Panc1 (cell line): ENCODE results near the gene NEURL1B. TPM values are rescaled to one million over a fixed set of nuclear protein-coding genes. Genes with fewer than 3 reads are reported as not detected.
"Not testable (repeated sequence)": the region's sequence is repeated elsewhere in the genome, so short reads cannot be mapped to it uniquely, and the experiment has no call there.

Source experiments
- ATAC-seq: fragments of 200-7000 bp; cut with Tn5 transposase; 2 replicates; pipeline ENCODE4 v1.9.1; 2020; ENCODE audit warnings: mild to moderate bottlenecking, moderate library complexity
- BruUV-seq: library from RNA; stranded (reverse); fragments of 400-500 nt; replicated peaks from 2 replicates; lab custom pipeline; 2021; lab: Mats Ljungman, UMichigan
- CTCF ChIA-PET: fragments of 300-600 bp; sonication (Branson Sonifier 250); formaldehyde crosslinking; loops from one replicate; lab custom pipeline; 2022; ENCODE audit warnings: antibody characterized with exemption; lab: Charles Lee
- POLR2A ChIA-PET: fragments of 300-600 bp; sonication (Branson Sonifier 250); formaldehyde crosslinking; loops from one replicate; lab custom pipeline; 2022; ENCODE audit warnings: antibody characterized with exemption; lab: Charles Lee
- DNase-seq: peaks from one replicate; pipeline ENCODE4 v3.0.0-alpha.2; 2010; ENCODE audit warnings: low read depth, low spot score
- H3K27ac ChIP-seq: 2 replicates; pipeline ENCODE4 v1.5.1; 2011; ENCODE audit warnings: mild to moderate bottlenecking, low read length, inconsistent platforms
- H3K27me3 ChIP-seq: fragments of 200-500 bp; sonication (Bioruptor generic); 2 replicates; pipeline ENCODE4 v1.6.0; 2014; ENCODE audit warnings: low read length, inconsistent platforms; ENCODE audit not compliant: control insufficient read depth, insufficient read depth
- H3K36me3 ChIP-seq: fragments of 200-500 bp; sonication (Bioruptor generic); 2 replicates; pipeline ENCODE4 v1.5.1; 2014; ENCODE audit warnings: inconsistent platforms, mild to moderate bottlenecking, low read length, moderate library complexity; ENCODE audit not compliant: control insufficient read depth, insufficient read depth
- H3K4me1 ChIP-seq: 2 replicates; pipeline ENCODE4 v1.5.1; 2011; ENCODE audit warnings: inconsistent platforms, mild to moderate bottlenecking, low read length, moderate library complexity; ENCODE audit not compliant: control insufficient read depth, insufficient read depth
- H3K4me3 ChIP-seq, 2 experiments: 2 replicates each; pipeline ENCODE4 v1.5.1; 2011 to 2012; ENCODE audit warnings: low read depth in 2 of 2, low read length in 2 of 2, mild to moderate bottlenecking in 2 of 2, inconsistent platforms in 1 of 2, moderate library complexity in 1 of 2
- H3K9me3 ChIP-seq: fragments of 200-500 bp; sonication (Bioruptor generic); 2 replicates; pipeline ENCODE4 v1.5.1; 2014; ENCODE audit warnings: low read depth, mild to moderate bottlenecking, inconsistent platforms, low read length, moderate library complexity; ENCODE audit not compliant: control insufficient read depth, insufficient read depth
- CTCF ChIP-seq: fragments of 450-650 bp; IDR thresholded peaks from 2 replicates; pipeline ENCODE4 v1.5.1; 2017; ENCODE audit warnings: mild to moderate bottlenecking
- POLR2AphosphoS5 ChIP-seq: IDR thresholded peaks from 2 replicates; pipeline ENCODE4 v1.6.1; 2012; ENCODE audit warnings: mild to moderate bottlenecking, low read depth, low read length, moderate library complexity
- SIN3A ChIP-seq: IDR thresholded peaks from 2 replicates; pipeline ENCODE4 v1.6.1; 2012; ENCODE audit warnings: low read depth, mild to moderate bottlenecking, low read length, moderate library complexity, borderline replicate concordance; ENCODE audit not compliant: insufficient read depth
- TCF7L2 ChIP-seq: IDR thresholded peaks from 2 replicates; pipeline ENCODE4 v1.6.1; 2011; ENCODE audit warnings: mild to moderate bottlenecking, low read depth, low read length, inconsistent platforms
- in situ Hi-C: cut with HindIII; loops from 2 replicates; pipeline ENCODE4 v1.10.0; 2016; ENCODE audit warnings: low sequenced_read_pairs, low pct_unique_long_range_greater_than_20kb
- intact Hi-C: fragments of 100-400 bp; cut with micrococcal nuclease; formaldehyde crosslinking; loops from one replicate; pipeline ENCODE4 v1.10.0; 2022; ENCODE audit not compliant: unreplicated experiment
- total RNA-seq: library from RNA; stranded (reverse); gene quantifications from one replicate; pipeline ENCODE4 v1.2.1, GENCODE V29; 2021; ENCODE audit not compliant: unreplicated experiment
- TF ChIP-seq, protein P1 (sequence below), 2 experiments: IDR thresholded peaks; 2 replicates each; pipeline ENCODE4 v1.6.1; 2011 to 2012; ENCODE audit warnings: low read depth in 2 of 2, control low read depth in 1 of 2, low read length in 1 of 2, mild to moderate bottlenecking in 1 of 2, moderate library complexity in 1 of 2; ENCODE audit not compliant: insufficient read depth in 1 of 2

NEURL1B gene
- total RNA-seq, 1 experiment from 2014 or later: 5.3 TPM

DNA sequence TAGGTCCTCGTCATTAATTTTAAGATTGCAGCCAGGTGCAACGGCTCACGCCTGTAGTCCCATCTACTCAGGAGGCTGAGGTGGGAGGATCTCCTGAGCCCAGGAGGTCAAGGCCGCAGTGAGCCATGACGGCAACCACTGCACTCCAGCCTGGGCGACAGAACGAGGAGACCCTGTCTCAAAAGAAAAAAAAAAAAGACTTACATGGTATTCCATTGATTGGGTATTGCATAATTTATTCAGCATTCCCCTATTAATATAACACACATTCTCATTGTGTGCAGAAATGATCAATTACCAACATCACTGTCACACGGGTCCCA lies 67.1 kb downstream of the NEURL1B start:
- intact Hi-C loops (loop anchor here (5.0 kb wide), 1 partner anchor 574 kb away; no protein-coding TSS in a partner anchor), in situ Hi-C loops (no loop called here)
- POLR2A ChIA-PET: interaction anchor here (0.7 kb wide), 1 partner anchor 64 kb away, joined by 3 read pairs; no protein-coding TSS in a partner anchor
- no TSS peak for BruUV-seq
- CTCF ChIA-PET: interaction anchor here (1.0 to 1.3 kb wide), 2 partner anchors 231 to 245 kb away, joined by 3 read pairs; no protein-coding TSS in a partner anchor
- Histone ChIP-seq H3K9me3 (no peaks in the 10 kb centered on the region), H3K27me3 (no peaks in the 10 kb centered on the region), H3K4me3 (no peak overlapping the region), H3K4me1 (peaks cover 1% of the 10 kb centered on the region), H3K36me3 (no peaks in the 10 kb centered on the region), H3K27ac (no peak overlapping the region)
- ATAC-seq: no peak
- DNase-seq: no peak
- TF ChIP-seq TCF7L2 (no peak), POLR2AphosphoS5 (no peak), CTCF (no peak), SIN3A (no peak)
- TF ChIP-seq, protein P1, sequence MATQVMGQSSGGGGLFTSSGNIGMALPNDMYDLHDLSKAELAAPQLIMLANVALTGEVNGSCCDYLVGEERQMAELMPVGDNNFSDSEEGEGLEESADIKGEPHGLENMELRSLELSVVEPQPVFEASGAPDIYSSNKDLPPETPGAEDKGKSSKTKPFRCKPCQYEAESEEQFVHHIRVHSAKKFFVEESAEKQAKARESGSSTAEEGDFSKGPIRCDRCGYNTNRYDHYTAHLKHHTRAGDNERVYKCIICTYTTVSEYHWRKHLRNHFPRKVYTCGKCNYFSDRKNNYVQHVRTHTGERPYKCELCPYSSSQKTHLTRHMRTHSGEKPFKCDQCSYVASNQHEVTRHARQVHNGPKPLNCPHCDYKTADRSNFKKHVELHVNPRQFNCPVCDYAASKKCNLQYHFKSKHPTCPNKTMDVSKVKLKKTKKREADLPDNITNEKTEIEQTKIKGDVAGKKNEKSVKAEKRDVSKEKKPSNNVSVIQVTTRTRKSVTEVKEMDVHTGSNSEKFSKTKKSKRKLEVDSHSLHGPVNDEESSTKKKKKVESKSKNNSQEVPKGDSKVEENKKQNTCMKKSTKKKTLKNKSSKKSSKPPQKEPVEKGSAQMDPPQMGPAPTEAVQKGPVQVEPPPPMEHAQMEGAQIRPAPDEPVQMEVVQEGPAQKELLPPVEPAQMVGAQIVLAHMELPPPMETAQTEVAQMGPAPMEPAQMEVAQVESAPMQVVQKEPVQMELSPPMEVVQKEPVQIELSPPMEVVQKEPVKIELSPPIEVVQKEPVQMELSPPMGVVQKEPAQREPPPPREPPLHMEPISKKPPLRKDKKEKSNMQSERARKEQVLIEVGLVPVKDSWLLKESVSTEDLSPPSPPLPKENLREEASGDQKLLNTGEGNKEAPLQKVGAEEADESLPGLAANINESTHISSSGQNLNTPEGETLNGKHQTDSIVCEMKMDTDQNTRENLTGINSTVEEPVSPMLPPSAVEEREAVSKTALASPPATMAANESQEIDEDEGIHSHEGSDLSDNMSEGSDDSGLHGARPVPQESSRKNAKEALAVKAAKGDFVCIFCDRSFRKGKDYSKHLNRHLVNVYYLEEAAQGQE (IDR thresholded peaks at IDR 0.05; ENCODE audit: insufficient read depth in 1 of 2, low read depth in 2 of 2, low read length in 1 of 2): no peak

GRCh38 chr5:172710676-172711075 lies 69.6 kb downstream of the NEURL1B start:
- Histone ChIP-seq H3K27ac (no peak overlapping the region), H3K36me3 (no peaks in the 10 kb centered on the region), H3K9me3 (no peaks in the 10 kb centered on the region), H3K27me3 (no peaks in the 10 kb centered on the region), H3K4me3 (no peak overlapping the region), H3K4me1 (peaks cover 26% of the 10 kb centered on the region)
- ChIA-PET POLR2A (no interaction called here), CTCF (interaction anchor here (0.7 kb wide), 1 partner anchor 222 kb away, joined by 3 read pairs; no protein-coding TSS in a partner anchor)
- ATAC-seq (no peak), DNase-seq (no peak)
- no peak for TF ChIP-seq SIN3A
- in situ Hi-C loops (no loop called here), intact Hi-C loops (loop anchor here (5.0 to 10.0 kb wide), 3 partner anchors 154 to 247 kb away; partner anchors contain the start of gene RPL26L1)
- BruUV-seq: no TSS peak

DNA sequence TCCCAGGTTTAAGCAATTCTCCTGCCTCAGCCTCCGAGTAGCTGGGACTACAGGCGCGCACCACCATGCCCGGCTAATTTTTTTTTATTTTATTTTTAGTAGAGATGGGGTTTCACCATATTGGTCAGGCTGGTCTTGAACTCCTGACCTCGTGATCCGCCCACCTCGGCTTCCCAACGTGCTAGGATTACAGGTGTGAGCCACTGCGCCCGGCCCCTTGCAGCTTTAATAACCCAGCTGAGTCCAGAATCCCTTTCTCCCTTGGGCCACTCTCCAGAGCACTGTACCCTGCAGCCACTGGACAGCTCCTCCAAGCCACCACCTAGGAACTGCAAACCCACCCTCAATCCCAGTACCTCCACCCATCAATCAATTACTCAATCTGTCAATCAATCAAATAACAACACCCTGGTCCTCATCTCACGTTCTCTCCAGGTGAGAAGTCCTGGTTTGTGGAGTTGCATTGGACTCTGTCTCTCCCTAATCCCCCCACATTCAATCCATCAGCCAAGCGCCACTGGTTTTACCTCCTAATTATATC lies 70.3 kb downstream of the NEURL1B start:
- POLR2A ChIA-PET: interaction anchor here (0.6 kb wide), 1 partner anchor 193 kb away, joined by 3 read pairs; no protein-coding TSS in a partner anchor
- CTCF ChIA-PET: interaction anchor here (0.5 to 0.7 kb wide), 3 partner anchors 183 to 572 kb away, joined by 3 to 5 read pairs (median 3); no protein-coding TSS in a partner anchor
- intact Hi-C loops: loop anchor here (5.0 to 10.0 kb wide), 3 partner anchors 153 to 246 kb away; partner anchors contain the start of gene RPL26L1

More for the DNA sequence above, 70.3 kb downstream of the NEURL1B start:
- H3K27ac ChIP-seq, H3K27me3 ChIP-seq, H3K36me3 ChIP-seq, DNase-seq, ATAC-seq, BruUV-seq, in situ Hi-C loops, H3K4me3 ChIP-seq, H3K9me3 ChIP-seq: not testable (repeated sequence)
- H3K4me1 ChIP-seq: peaks cover 32% of the 10 kb centered on the region
